IMR-90 (cell line): ENCODE results near the gene MCM5. TPM values are rescaled to one million over a fixed set of nuclear protein-coding genes. Genes with fewer than 3 reads are reported as not detected.
"Not testable (repeated sequence)": the region's sequence is repeated elsewhere in the genome, so short reads cannot be mapped to it uniquely, and the experiment has no call there.

Experiments
- ATAC-seq: fragments of 200-7000 bp; cut with Tn5 transposase; 2 replicates; pipeline ENCODE4 v1.9.1; 2020; ENCODE audit warnings: low read depth, mild to moderate bottlenecking, moderate library complexity
- BruUV-seq: library from RNA; stranded (reverse); fragments of 400-500 nt; replicated peaks from 2 replicates; lab custom pipeline; 2021; lab: Mats Ljungman, UMichigan
- CTCF ChIA-PET: fragments of 300-600 bp; formaldehyde crosslinking; extraction: SDS; loops from one replicate; lab custom pipeline; 2021; ENCODE audit warnings: antibody characterized with exemption; lab: Yijun Ruan, JAX
- POLR2A ChIA-PET: fragments of 300-600 bp; sonication (Branson Sonifier 250); formaldehyde crosslinking; loops from one replicate; lab custom pipeline; 2022; ENCODE audit warnings: antibody characterized with exemption; ENCODE audit not compliant: unreplicated experiment; lab: Charles Lee
- DNase-seq: peaks from one replicate; pipeline ENCODE4 v3.0.0; 2013
- H2AFZ ChIP-seq: replicated peaks from 2 replicates; pipeline ENCODE3; 2013; ENCODE audit warnings: low read length, mild to moderate bottlenecking; ENCODE audit not compliant: poor library complexity
- H2AK5ac ChIP-seq: 2 replicates; pipeline ENCODE4 v1.6.1; 2013; ENCODE audit warnings: low read depth, low read length, inconsistent platforms
- H2AK9ac ChIP-seq: replicated peaks from 2 replicates; pipeline ENCODE3; 2013; ENCODE audit warnings: mild to moderate bottlenecking, low read depth, low read length, moderate library complexity; ENCODE audit not compliant: poor library complexity
- H2BK120ac ChIP-seq: 2 replicates; pipeline ENCODE4 v1.6.1; 2013; ENCODE audit warnings: low read depth, low read length, inconsistent platforms
- H2BK15ac ChIP-seq: 3 replicates; pipeline ENCODE4 v1.6.1; 2013; ENCODE audit warnings: low read depth, low read length, inconsistent platforms
- H2BK20ac ChIP-seq: 2 replicates; pipeline ENCODE4 v1.6.1; 2013; ENCODE audit warnings: low read depth, mild to moderate bottlenecking, inconsistent platforms, low read length, moderate library complexity
- H2BK5ac ChIP-seq: 2 replicates; pipeline ENCODE4 v1.6.1; 2013; ENCODE audit warnings: mild to moderate bottlenecking, low read depth, low read length, inconsistent platforms; ENCODE audit not compliant: poor library complexity, severe bottlenecking
- H3K14ac ChIP-seq: replicated peaks from 2 replicates; pipeline ENCODE4 v1.6.1; 2013; ENCODE audit warnings: low read depth, low read length, inconsistent platforms
- H3K18ac ChIP-seq: 2 replicates; pipeline ENCODE4 v1.6.1; 2013; ENCODE audit warnings: low read depth, low read length, control low read depth
- H3K23ac ChIP-seq: 2 replicates; pipeline ENCODE4 v1.6.1; 2013; ENCODE audit warnings: low read depth, low read length, inconsistent platforms
- H3K27ac ChIP-seq: 2 replicates; pipeline ENCODE4 v1.5.1; 2013; ENCODE audit warnings: mild to moderate bottlenecking, control low read depth, low read length; ENCODE audit not compliant: insufficient read depth
- H3K27me3 ChIP-seq: 2 replicates; pipeline ENCODE4 v1.6.1; 2013; ENCODE audit warnings: low read length; ENCODE audit not compliant: control insufficient read depth, insufficient read depth
- H3K36me3 ChIP-seq: 2 replicates; pipeline ENCODE4 v1.6.1; 2013; ENCODE audit warnings: low read length, mixed read lengths; ENCODE audit not compliant: control insufficient read depth, insufficient read depth
- H3K4ac ChIP-seq: 2 replicates; pipeline ENCODE4 v1.6.1; 2013; ENCODE audit warnings: low read depth, low read length, inconsistent platforms
- H3K4me1 ChIP-seq: 2 replicates; pipeline ENCODE4 v1.6.1; 2013; ENCODE audit warnings: low read length, mixed read lengths; ENCODE audit not compliant: control insufficient read depth, insufficient read depth
- H3K4me2 ChIP-seq: 2 replicates; pipeline ENCODE4 v1.6.1; 2013; ENCODE audit warnings: low read depth, mild to moderate bottlenecking, control low read depth, low read length, moderate library complexity
- H3K4me3 ChIP-seq: 2 replicates; pipeline ENCODE4 v1.5.1; 2013; ENCODE audit warnings: low read depth, mild to moderate bottlenecking, control low read depth, low read length, moderate library complexity; ENCODE audit not compliant: insufficient read depth
- H3K56ac ChIP-seq: 2 replicates; pipeline ENCODE4 v1.6.1; 2013; ENCODE audit warnings: low read length, inconsistent platforms; ENCODE audit not compliant: insufficient read depth; ENCODE audit errors: extremely low read depth
- H3K79me1 ChIP-seq, 2 experiments: 2 replicates each; pipeline ENCODE4 v1.6.1; 2013; ENCODE audit warnings: low read length in 2 of 2, inconsistent platforms in 1 of 2, low read depth in 1 of 2
- H3K9ac ChIP-seq: 2 replicates; pipeline ENCODE4 v1.6.1; 2013; ENCODE audit warnings: low read depth, low read length, control low read depth
- H3K9me1 ChIP-seq: 2 replicates; pipeline ENCODE4 v1.6.1; 2013; ENCODE audit warnings: low read length, inconsistent platforms; ENCODE audit not compliant: insufficient read depth
- H3K9me3 ChIP-seq: 2 replicates; pipeline ENCODE4 v1.6.1; 2013; ENCODE audit warnings: low read length; ENCODE audit not compliant: control insufficient read depth, insufficient read depth
- H4K20me1 ChIP-seq: 2 replicates; pipeline ENCODE4 v1.6.1; 2013; ENCODE audit warnings: low read length, inconsistent platforms; ENCODE audit not compliant: insufficient read depth
- H4K5ac ChIP-seq: 2 replicates; pipeline ENCODE4 v1.6.1; 2013; ENCODE audit warnings: mild to moderate bottlenecking, low read depth, low read length, control low read depth
- H4K8ac ChIP-seq, 2 experiments: 2 replicates each; pipeline ENCODE4 v1.6.1; 2013; ENCODE audit warnings: low read depth in 2 of 2, low read length in 2 of 2, control low read depth in 1 of 2, inconsistent platforms in 1 of 2
- H4K91ac ChIP-seq: 2 replicates; pipeline ENCODE4 v1.6.1; 2013; ENCODE audit warnings: low read depth, low read length, inconsistent platforms; ENCODE audit not compliant: insufficient read depth
- CHD1 ChIP-seq: IDR thresholded peaks from 2 replicates; pipeline ENCODE4 v1.6.1; 2012; ENCODE audit warnings: low read depth, low read length, improper control_type of control experiment
- ELK1 ChIP-seq: fragments of 150-350 bp; IDR thresholded peaks from 2 replicates; pipeline ENCODE4 v1.6.1; 2016; ENCODE audit warnings: low read depth, mild to moderate bottlenecking, low read length, moderate library complexity, borderline replicate concordance
- FOS ChIP-seq: fragments of 150-350 bp; IDR thresholded peaks from 2 replicates; pipeline ENCODE4 v1.6.1; 2016; ENCODE audit warnings: low read depth, low read length
- MAFK ChIP-seq: IDR thresholded peaks from 2 replicates; pipeline ENCODE4 v1.6.1; 2012; ENCODE audit warnings: low read depth, low read length, improper control_type of control experiment
- MXI1 ChIP-seq: IDR thresholded peaks from 2 replicates; pipeline ENCODE4 v1.6.1; 2012; ENCODE audit warnings: low read depth, mild to moderate bottlenecking, low read length, moderate library complexity, borderline replicate concordance
- NFE2L2 ChIP-seq: fragments of 150-350 bp; IDR thresholded peaks from 2 replicates; pipeline ENCODE4 v1.6.1; 2016; ENCODE audit warnings: low read depth, mild to moderate bottlenecking, low read length
- RAD21 ChIP-seq: IDR thresholded peaks from 2 replicates; pipeline ENCODE4 v1.6.1; 2012; ENCODE audit warnings: low read length, improper control_type of control experiment
- RCOR1 ChIP-seq: IDR thresholded peaks from 2 replicates; pipeline ENCODE4 v1.6.1; 2012; ENCODE audit warnings: mild to moderate bottlenecking, low read length, improper control_type of control experiment; ENCODE audit not compliant: insufficient replicate concordance
- RFX5 ChIP-seq: IDR thresholded peaks from 2 replicates; pipeline ENCODE4 v1.8.0; 2012; ENCODE audit warnings: low read depth, mild to moderate bottlenecking, low read length, moderate library complexity
- WGBS, 2 experiments: methylation state at CpG; one replicate each; pipeline versions ENCODE4 v1.1.5 to v1.1.7; 2013; ENCODE audit warnings: missing lambda C conversion rate in 2 of 2; ENCODE audit not compliant: insufficient read length in 1 of 2; ENCODE audit errors: extremely low coverage in 2 of 2; 5-methylcytosine and 5-hydroxymethylcytosine counted together
- dilution Hi-C: fragments of 300-500 bp; cut with HindIII; formaldehyde crosslinking; loops from one replicate; pipeline ENCODE4 v1.14.3; 2018; ENCODE audit warnings: low sequenced_read_pairs; ENCODE audit not compliant: unreplicated experiment
- in situ Hi-C: fragments of 300-500 bp; cut with MboI; formaldehyde crosslinking; loops from 3 replicates; pipeline ENCODE4 v1.14.3; 2019; ENCODE audit warnings: low sequenced_read_pairs, inconsistent platforms, mixed read lengths
- intact Hi-C: fragments of 100-400 bp; cut with micrococcal nuclease; formaldehyde crosslinking; loops from 2 replicates; pipeline ENCODE4 v1.10.0; 2022
- polyA plus RNA-seq, 3 experiments: library from polyadenylated mRNA; depleted of rRNA; stranded (reverse); fragments of >200 nt; gene quantifications; 2 replicates each; pipeline ENCODE4 v1.2.3, GENCODE V29; 2012; ENCODE audit warnings: low replicate concordance in 1 of 3
- total RNA-seq: library from RNA; depleted of rRNA; stranded (reverse); fragments of >200 nt; gene quantifications from 2 replicates; pipeline ENCODE4 v1.2.3, GENCODE V29; 2012

The MCM5 gene
- total and polyA plus RNA-seq, 2 of the 4 experiments (the other 2 are of a cell fraction): 43.0 to 58.6 TPM

GRCh38 chr22:35459423-35459894 lies 59.5 kb downstream of the MCM5 start:
- H3K4ac ChIP-seq: no peak overlapping the region
- in situ Hi-C loops: no loop called here
- H2AFZ ChIP-seq: no peak overlapping the region
- no peak overlapping the region for H2BK15ac ChIP-seq
- peaks cover 2% of the 10 kb centered on the region; the same call in 1 of the 2 replicates for H3K27me3 ChIP-seq
- H3K9me3 ChIP-seq: no peaks in the 10 kb centered on the region
- peaks cover 1% of the 10 kb centered on the region; the same call in 1 of the 2 replicates for H3K4me1 ChIP-seq
- CTCF ChIA-PET: no interaction called here
- ATAC-seq: no peak
- intact Hi-C loops: no loop called here
- no peak overlapping the region for H3K27ac ChIP-seq
- no peak overlapping the region for H4K5ac ChIP-seq
- H3K9me1 ChIP-seq: no peaks in the 10 kb centered on the region
- H2AK9ac ChIP-seq: no peak overlapping the region
- H3K23ac ChIP-seq: no peak overlapping the region
- dilution Hi-C loops: no loop called here
- no peaks in the 10 kb centered on the region for H3K36me3 ChIP-seq
- WGBS, 2 experiments: 100% methylated on average over 2 of the region's 14 CpGs; no CpG with 5 or more reads in 1 of the 2 experiments
- no peak overlapping the region for H3K18ac ChIP-seq
- H4K20me1 ChIP-seq: no peaks in the 10 kb centered on the region
- H3K4me2 ChIP-seq: no peak overlapping the region
- no peaks in the 10 kb centered on the region for H3K79me1 ChIP-seq
- no peak overlapping the region for H3K4me3 ChIP-seq
- DNase-seq: no peak
- TF ChIP-seq RFX5: no peak
- TF ChIP-seq NFE2L2: no peak
- no peak for TF ChIP-seq MAFK
- TF ChIP-seq CHD1: no peak
- no peak for TF ChIP-seq FOS
- no peak for TF ChIP-seq ELK1
- no peak for TF ChIP-seq MXI1
- TF ChIP-seq RCOR1: no peak
- TF ChIP-seq RAD21: no peak
- no peak overlapping the region for H2BK5ac ChIP-seq
- no peak overlapping the region for H4K8ac ChIP-seq
- no peak overlapping the region for H2AK5ac ChIP-seq
- H2BK120ac ChIP-seq: no peak overlapping the region
- POLR2A ChIA-PET: no interaction called here
- no TSS peak for BruUV-seq
- H3K56ac ChIP-seq: no peak overlapping the region
- no peak overlapping the region for H3K9ac ChIP-seq
- no peak overlapping the region for H3K14ac ChIP-seq
- no peak overlapping the region for H2BK20ac ChIP-seq
- no peak overlapping the region for H4K91ac ChIP-seq

- H3K56ac ChIP-seq, H4K91ac ChIP-seq, H2AK5ac ChIP-seq, H2AFZ ChIP-seq, H2BK20ac ChIP-seq, H4K20me1 ChIP-seq, H3K9me3 ChIP-seq, CTCF ChIA-PET, H3K79me1 ChIP-seq, in situ Hi-C loops, H3K9ac ChIP-seq, H3K4me1 ChIP-seq, BruUV-seq, H3K9me1 ChIP-seq, H3K18ac ChIP-seq, H3K27me3 ChIP-seq, dilution Hi-C loops, H2BK15ac ChIP-seq, DNase-seq, intact Hi-C loops, H3K27ac ChIP-seq, H4K5ac ChIP-seq, H2BK120ac ChIP-seq, H3K14ac ChIP-seq, H3K23ac ChIP-seq, H3K4me2 ChIP-seq, H2BK5ac ChIP-seq, ATAC-seq, POLR2A ChIA-PET, H2AK9ac ChIP-seq, H4K8ac ChIP-seq, H3K4me3 ChIP-seq, H3K36me3 ChIP-seq, H3K4ac ChIP-seq: not testable (repeated sequence)
- 91% methylated on average over 6 of the region's 10 CpGs; no CpG with 5 or more reads in 1 of the 2 experiments for WGBS, 2 experiments
Measured at GRCh38 chr22:35459976-35460375, 60.0 kb downstream of the MCM5 start.
